C4-2B (cell line): ENCODE measurements around the gene ZBP1.

Experiments used
- H3K27ac ChIP-seq: fragments of 450-650 bp; 2 replicates; pipeline ENCODE4 v1.5.1; 2017
- ZFX ChIP-seq: fragments of 450-650 bp; IDR thresholded peaks from 2 replicates; pipeline ENCODE4 v1.6.1; 2017
- TF ChIP-seq, protein P1 (sequence below): fragments of 450-650 bp; conservative IDR thresholded peaks from 2 replicates; pipeline ENCODE4 v1.5.1; 2017; ENCODE audit warnings: mild to moderate bottlenecking

ZBP1 gene

GRCh38 chr20:57620274-57620990 is at the start of gene ZBP1:
Gene ZBP1 (minus strand): TSS chr20:57620426. CDS start chr20:57620295, 131 bp downstream.
- H3K27ac ChIP-seq, result no peak within 1 kb of the TSS
- no peak for TF ChIP-seq ZFX
- TF ChIP-seq, protein P1, sequence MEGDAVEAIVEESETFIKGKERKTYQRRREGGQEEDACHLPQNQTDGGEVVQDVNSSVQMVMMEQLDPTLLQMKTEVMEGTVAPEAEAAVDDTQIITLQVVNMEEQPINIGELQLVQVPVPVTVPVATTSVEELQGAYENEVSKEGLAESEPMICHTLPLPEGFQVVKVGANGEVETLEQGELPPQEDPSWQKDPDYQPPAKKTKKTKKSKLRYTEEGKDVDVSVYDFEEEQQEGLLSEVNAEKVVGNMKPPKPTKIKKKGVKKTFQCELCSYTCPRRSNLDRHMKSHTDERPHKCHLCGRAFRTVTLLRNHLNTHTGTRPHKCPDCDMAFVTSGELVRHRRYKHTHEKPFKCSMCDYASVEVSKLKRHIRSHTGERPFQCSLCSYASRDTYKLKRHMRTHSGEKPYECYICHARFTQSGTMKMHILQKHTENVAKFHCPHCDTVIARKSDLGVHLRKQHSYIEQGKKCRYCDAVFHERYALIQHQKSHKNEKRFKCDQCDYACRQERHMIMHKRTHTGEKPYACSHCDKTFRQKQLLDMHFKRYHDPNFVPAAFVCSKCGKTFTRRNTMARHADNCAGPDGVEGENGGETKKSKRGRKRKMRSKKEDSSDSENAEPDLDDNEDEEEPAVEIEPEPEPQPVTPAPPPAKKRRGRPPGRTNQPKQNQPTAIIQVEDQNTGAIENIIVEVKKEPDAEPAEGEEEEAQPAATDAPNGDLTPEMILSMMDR, result no peak

DNA sequence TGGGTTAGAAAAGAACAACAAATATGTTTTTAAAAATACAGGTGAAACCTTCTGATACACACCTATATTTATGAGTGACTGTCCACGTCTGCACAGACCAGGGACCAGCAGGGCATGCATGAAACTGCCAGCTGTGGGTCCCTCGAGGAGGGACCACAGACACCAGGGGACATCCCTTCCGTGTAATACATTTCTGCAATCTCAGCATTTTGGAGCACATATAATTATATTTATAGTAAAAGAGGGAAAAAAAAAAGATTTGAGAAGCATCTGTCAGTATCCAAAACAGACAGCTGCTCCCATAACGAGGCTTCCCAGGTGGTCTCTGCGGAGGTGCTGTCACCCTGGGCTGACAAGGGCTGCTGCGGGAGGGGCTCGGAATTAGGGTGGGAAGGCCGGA is 49.4 kb upstream of the ZBP1 start:
- H3K27ac ChIP-seq, result no peak overlapping the region
- TF ChIP-seq, protein P1, result no peak
- no peak for TF ChIP-seq ZFX

DNA sequence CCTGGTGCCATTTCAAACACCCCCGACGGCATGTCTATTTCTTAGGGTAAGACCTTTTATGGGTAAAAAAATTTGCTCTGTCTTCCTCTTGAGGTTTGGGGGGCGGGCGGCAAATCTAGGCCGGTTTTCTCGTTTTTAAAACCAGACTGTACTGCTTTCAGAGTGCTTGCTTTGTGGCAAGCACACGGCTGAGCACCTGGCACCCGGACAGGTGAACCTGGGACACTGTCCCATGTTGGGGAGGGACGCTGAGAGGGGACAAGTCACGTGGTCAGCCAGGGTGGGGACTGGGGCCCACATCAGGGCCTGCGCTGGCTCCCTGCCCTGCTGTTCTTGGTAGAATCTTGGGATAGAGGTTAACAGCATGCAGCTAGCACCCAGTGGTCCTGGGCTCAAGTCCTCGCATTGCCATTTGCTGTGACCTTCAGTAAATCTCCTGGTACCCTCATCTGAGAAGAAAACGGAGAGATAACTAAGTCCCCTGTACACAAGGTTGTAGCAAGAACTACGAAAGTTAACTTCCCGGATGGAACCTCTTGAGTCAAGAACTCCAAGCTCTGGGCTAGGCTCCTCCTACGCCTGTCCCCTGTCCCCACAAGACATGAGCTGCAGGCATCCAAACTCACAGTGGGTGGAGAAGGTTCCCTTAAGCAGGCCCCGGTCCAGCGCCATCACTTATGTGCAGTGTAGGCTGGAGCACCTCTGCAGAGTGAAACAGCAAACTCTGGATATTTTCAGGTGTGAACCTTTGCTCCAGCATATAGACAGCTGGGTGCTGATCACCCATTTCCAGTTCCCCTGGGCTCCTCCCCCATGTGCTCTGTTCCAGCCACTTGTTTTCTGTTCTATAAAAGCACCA is 47.9 kb upstream of the ZBP1 start:
- TF ChIP-seq, protein P1, result no peak
- no peak for TF ChIP-seq ZFX
- H3K27ac ChIP-seq, result no peak overlapping the region

DNA sequence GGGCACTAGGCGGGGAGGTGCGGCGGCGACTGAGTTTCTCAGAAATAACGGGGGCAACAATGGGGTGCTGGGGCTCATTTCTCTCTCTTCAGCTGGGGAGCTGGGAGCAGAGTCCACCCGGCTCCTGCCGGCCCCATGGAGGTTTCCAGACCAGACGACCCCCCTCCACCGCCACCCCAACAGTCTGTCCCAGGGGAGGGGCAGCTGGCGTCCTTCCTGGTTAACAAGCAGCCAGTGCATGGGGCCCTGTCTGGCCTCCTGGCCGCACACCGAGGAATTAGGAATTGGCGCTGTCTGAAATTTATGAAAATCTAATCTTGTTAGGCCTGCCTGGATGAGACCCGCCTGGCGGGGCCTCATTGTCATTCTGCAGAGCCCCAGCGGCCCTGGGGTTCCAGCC is 47.2 kb upstream of the ZBP1 start:
- TF ChIP-seq ZFX, result no peak
- TF ChIP-seq, protein P1, result no peak
- no peak overlapping the region for H3K27ac ChIP-seq

DNA sequence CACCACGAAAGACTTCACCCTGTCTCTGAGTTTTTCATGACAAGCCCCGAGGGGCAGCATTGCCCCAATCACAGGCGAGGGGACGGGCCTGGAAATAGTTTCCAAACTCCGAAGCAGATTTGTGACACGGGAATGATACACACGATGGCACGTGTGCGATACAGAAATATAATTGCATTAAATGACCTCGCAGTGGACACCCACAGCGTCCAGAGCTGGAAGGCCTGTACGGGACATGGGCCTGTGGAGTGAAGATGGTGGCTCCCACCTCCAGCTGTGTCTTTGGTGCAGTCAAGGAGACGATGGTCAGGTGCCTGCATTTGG is 46.6 kb upstream of the ZBP1 start:
- no peak for TF ChIP-seq ZFX
- TF ChIP-seq, protein P1, result no peak
- H3K27ac ChIP-seq, result no peak overlapping the region

- no peak overlapping the region for H3K27ac ChIP-seq
- TF ChIP-seq, protein P1, result no peak
- no peak for TF ChIP-seq ZFX
Measured at GRCh38 chr20:57666106-57666833, 46.0 kb upstream of the ZBP1 start.

DNA sequence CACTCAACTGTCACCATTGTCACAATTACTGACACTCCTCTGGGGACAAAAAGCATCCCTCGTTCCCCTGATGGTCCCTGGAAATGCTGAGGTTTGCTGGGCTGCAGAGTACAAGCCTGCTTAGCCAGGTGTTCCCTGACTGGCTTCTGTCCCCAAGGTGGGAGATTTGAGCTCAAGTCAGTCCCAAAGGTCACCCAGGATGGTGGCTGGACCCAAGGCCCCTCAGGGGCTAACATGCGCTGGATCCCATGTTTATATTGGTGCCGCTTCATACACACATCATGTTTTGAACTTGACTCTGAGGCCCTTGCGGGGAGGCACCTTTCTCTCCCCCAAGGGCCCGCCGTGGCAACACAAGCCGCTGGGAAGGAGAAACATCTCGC is 45.4 kb upstream of the ZBP1 start:
- TF ChIP-seq, protein P1, result no peak
- no peak for TF ChIP-seq ZFX
- no peak overlapping the region for H3K27ac ChIP-seq
